ENCODE measurements around the gene BAIAP2.

- no peak for TF ChIP-seq TCF4 (CRISPR knock-in tag; IDR thresholded peaks at IDR 0.05; ENCODE audit: borderline replicate concordance)
- TF ChIP-seq ZNF565 (CRISPR knock-in tag; conservative IDR thresholded peaks at IDR 0.05; ENCODE audit: low read depth), result no peak
- no peak for TF ChIP-seq ESRRG (CRISPR knock-in tag; IDR thresholded peaks at IDR 0.05)
These were observed 131.1 kb downstream of the BAIAP2 start, which contains the start of gene AATK for GRCh38 chr17:81166033-81166492.
